NCI-H524 treated with DMSO at 0.1 percent for 48 hours (cell line): ENCODE results near the gene LARGE1.

Experiments
- DNase-seq: peaks from one replicate; lab custom pipeline; 2025; lab: John Stamatoyannopoulos, UW

LARGE1 gene

GRCh38 chr22:33561149-33561807, 359.0 kb downstream of the LARGE1 start:
- DNase-seq, result no peak

- DNase-seq, result no peak
These were observed 362.4 kb downstream of the LARGE1 start for GRCh38 chr22:33557836-33558235.

GRCh38 chr22:33555814-33556522, 364.3 kb downstream of the LARGE1 start:
- no peak for DNase-seq

- DNase-seq, result no peak
These were observed 366.8 kb downstream of the LARGE1 start for GRCh38 chr22:33553493-33553892.

- DNase-seq, result no peak
These were observed 375.6 kb downstream of the LARGE1 start for GRCh38 chr22:33544707-33545106.

- DNase-seq, result no peak
These were observed 377.6 kb downstream of the LARGE1 start for GRCh38 chr22:33542722-33543121.

- DNase-seq, result no peak
These were observed 378.1 kb downstream of the LARGE1 start for GRCh38 chr22:33542153-33542552.

- no peak for DNase-seq
These were observed 380.1 kb downstream of the LARGE1 start for GRCh38 chr22:33539902-33540751.

GRCh38 chr22:33539202-33539901, 380.9 kb downstream of the LARGE1 start:
- no peak for DNase-seq

GRCh38 chr22:33538277-33538885, 381.9 kb downstream of the LARGE1 start:
- no peak for DNase-seq

- DNase-seq, result no peak
These were observed 383.2 kb downstream of the LARGE1 start for GRCh38 chr22:33537059-33537458.

- no peak for DNase-seq
These were observed 384.1 kb downstream of the LARGE1 start for GRCh38 chr22:33535937-33536875.

GRCh38 chr22:33529424-33530113, 390.7 kb downstream of the LARGE1 start:
- no peak for DNase-seq

GRCh38 chr22:33528183-33528582, 392.1 kb downstream of the LARGE1 start:
- DNase-seq, result no peak

- no peak for DNase-seq
These were observed 393.7 kb downstream of the LARGE1 start for GRCh38 chr22:33526434-33527107.

GRCh38 chr22:33524511-33525260, 395.6 kb downstream of the LARGE1 start:
- DNase-seq, result peak; percentile 47

- no peak for DNase-seq
These were observed 398.2 kb downstream of the LARGE1 start for GRCh38 chr22:33521879-33522665.
